Measurements from ENCODE around the gene SIMC1. TPM values are rescaled to one million over a fixed set of nuclear protein-coding genes. Genes with fewer than 3 reads are reported as not detected.

SIMC1 gene
- total and polyA plus RNA-seq, 2 of the 4 experiments (the other 2 are of a cell fraction) = 8.2 to 11.7 TPM

GRCh38 chr5:176371621-176372539 lies 133.7 kb downstream of the SIMC1 start (continued):
- no peak for TF ChIP-seq SMC3 (IDR thresholded peaks at IDR 0.05; ENCODE audit: low read depth, low read length)

GRCh38 chr5:176373100-176373818 lies 135.0 kb downstream of the SIMC1 start:
- Histone ChIP-seq H3K18ac (ENCODE audit: low read depth, low read length) (no peak overlapping the region), H2BK5ac (ENCODE audit: low read depth, low read length, poor library complexity, severe bottlenecking) (no peak overlapping the region), H3K9ac (ENCODE audit: low read depth, low read length) (no peak overlapping the region), H3K27ac (ENCODE audit: insufficient read depth, low read length) (no peak overlapping the region), H3K9me3 (ENCODE audit: control insufficient read depth, insufficient read depth, low read length) (no peaks in the 10 kb centered on the region), H3K79me1 (ENCODE audit: low read depth in 1 of 2, low read length in 2 of 2) (no peaks in the 10 kb centered on the region; a peak in 1 of 4 replicates), H3K14ac (replicated peaks; ENCODE audit: low read depth, low read length) (no peak overlapping the region), H2BK20ac (ENCODE audit: low read depth, low read length) (no peak overlapping the region), H2AFZ (replicated peaks; ENCODE audit: low read length, poor library complexity) (no peak overlapping the region), H3K27me3 (ENCODE audit: control insufficient read depth, insufficient read depth, low read length) (no peaks in the 10 kb centered on the region), H2AK9ac (replicated peaks; ENCODE audit: low read depth, low read length, poor library complexity) (no peak overlapping the region), H3K36me3 (ENCODE audit: control insufficient read depth, insufficient read depth, low read length) (peaks cover 28% of the 10 kb centered on the region), H3K4me1 (ENCODE audit: control insufficient read depth, insufficient read depth, low read length) (no peaks in the 10 kb centered on the region), H3K56ac (ENCODE audit: extremely low read depth, insufficient read depth, low read length) (no peak overlapping the region), H2AK5ac (ENCODE audit: low read depth, low read length) (no peak overlapping the region), H4K91ac (ENCODE audit: insufficient read depth, low read depth, low read length) (no peak overlapping the region), H4K5ac (ENCODE audit: low read depth, low read length) (no peak overlapping the region), H3K23ac (ENCODE audit: low read depth, low read length) (no peak overlapping the region), H3K4me3 (ENCODE audit: insufficient read depth, low read depth, low read length) (no peak overlapping the region), H3K9me1 (ENCODE audit: insufficient read depth, low read length) (no peaks in the 10 kb centered on the region; the same call in 1 of the 2 replicates), H4K20me1 (ENCODE audit: insufficient read depth, low read length) (no peaks in the 10 kb centered on the region), H3K4me2 (ENCODE audit: low read depth, low read length) (no peak overlapping the region), H4K8ac (ENCODE audit: low read depth in 2 of 2, low read length in 2 of 2) (no peak overlapping the region), H2BK15ac (ENCODE audit: low read depth, low read length) (no peak overlapping the region), H2BK120ac (ENCODE audit: low read depth, low read length) (no peak overlapping the region), H3K4ac (ENCODE audit: low read depth, low read length) (no peak overlapping the region)
- BruUV-seq (replicated peaks) = no TSS peak
- CTCF ChIA-PET = interaction anchor here (0.9 kb wide), 1 partner anchor 644 kb away, joined by 3 read pairs; no protein-coding TSS in a partner anchor
- ATAC-seq (ENCODE audit: low read depth) (no peak), DNase-seq (peak; percentile 9)
- POLR2A ChIA-PET (ENCODE audit: unreplicated experiment) = no interaction called here
- dilution Hi-C loops (cut with HindIII; ENCODE audit: low sequenced_read_pairs, unreplicated experiment) (no loop called here), in situ Hi-C loops (cut with MboI; ENCODE audit: low sequenced_read_pairs) (no loop called here), intact Hi-C loops (cut with micrococcal nuclease) (no loop called here)
- WGBS, 2 experiments (ENCODE audit: extremely low coverage in 2 of 2, insufficient read length in 1 of 2) = 62% methylated on average over 3 of the region's 7 CpGs; no CpG with 5 or more reads in 1 of the 2 experiments
- TF ChIP-seq RFX5 (IDR thresholded peaks at IDR 0.05; ENCODE audit: low read depth, low read length) = no peak
- TF ChIP-seq NFE2L2 (IDR thresholded peaks at IDR 0.05; ENCODE audit: low read depth, low read length) = no peak
- no peak for TF ChIP-seq MAZ (IDR thresholded peaks at IDR 0.05; ENCODE audit: borderline replicate concordance, low read depth, low read length)
- TF ChIP-seq USF2 (IDR thresholded peaks at IDR 0.05; ENCODE audit: low read depth, low read length) = no peak
- no peak for TF ChIP-seq FOS (IDR thresholded peaks at IDR 0.05; ENCODE audit: low read depth, low read length)
- no peak for TF ChIP-seq RCOR1 (IDR thresholded peaks at IDR 0.05; ENCODE audit: insufficient replicate concordance, low read length)
- no peak for TF ChIP-seq CTCF (conservative IDR thresholded peaks at IDR 0.05; ENCODE audit: low read depth, low read length)
- no peak for TF ChIP-seq SMC3 (IDR thresholded peaks at IDR 0.05; ENCODE audit: low read depth, low read length)
- TF ChIP-seq MXI1 (IDR thresholded peaks at IDR 0.05; ENCODE audit: borderline replicate concordance, low read depth, low read length) = no peak
- TF ChIP-seq RAD21 (IDR thresholded peaks at IDR 0.05; ENCODE audit: low read length) = no peak
- TF ChIP-seq POLR2A (IDR thresholded peaks at IDR 0.05; ENCODE audit: low read depth, low read length) = no peak
- TF ChIP-seq MAFK (IDR thresholded peaks at IDR 0.05; ENCODE audit: low read depth, low read length) = no peak
- TF ChIP-seq CEBPB (IDR thresholded peaks at IDR 0.05; ENCODE audit: low read depth, low read length) = no peak

Measured in IMR-90 (cell line).